Measurements from ENCODE around the gene CDK15. TPM values are rescaled to one million over a fixed set of nuclear protein-coding genes. Genes with fewer than 3 reads are reported as not detected.

Gene CDK15
- total RNA-seq, 1 experiment from 2014 or later, result not detected

GRCh38 chr2:201780674-201781493 is 25.5 kb upstream of the CDK15 start, which contains the start of gene ALS2 (continued):
- TF ChIP-seq YY1 (IDR thresholded peaks at IDR 0.05; ENCODE audit: extremely low read depth, insufficient replicate concordance, low read depth, low read length), result peak; percentile 32
- TF ChIP-seq REST (IDR thresholded peaks at IDR 0.05; ENCODE audit: low read depth), result no peak
- peak; percentile 49; the same call in 1 of the 2 replicates for TF ChIP-seq ZFX (IDR thresholded peaks at IDR 0.05)
- peak; percentile 64; the same call in 1 of the 2 replicates for TF ChIP-seq MAX (IDR thresholded peaks at IDR 0.05)
- peak; percentile 49; the same call in 1 of the 2 replicates for TF ChIP-seq CBX3 (IDR thresholded peaks at IDR 0.05; ENCODE audit: low read depth)
- TF ChIP-seq JUND (IDR thresholded peaks at IDR 0.05), result 0 out of 2 replicates have a peak, but pooled peaks have one; percentile 13
- TF ChIP-seq TCF7L2 (IDR thresholded peaks at IDR 0.05; ENCODE audit: borderline replicate concordance, extremely low read depth, insufficient read depth, insufficient read length), result peak; percentile 88
- TF ChIP-seq CEBPB (IDR thresholded peaks at IDR 0.05; ENCODE audit: low read depth), result 0 out of 2 replicates have a peak, but pooled peaks have one; percentile 26
- TF ChIP-seq POLR2AphosphoS5 (IDR thresholded peaks at IDR 0.05; ENCODE audit: low read depth, low read length), result peak; percentile 94
- no peak; the same call in 1 of the 2 replicates for TF ChIP-seq ELF1 (IDR thresholded peaks at IDR 0.05; ENCODE audit: borderline replicate concordance, low read depth)
- no peak for TF ChIP-seq FOSL1 (IDR thresholded peaks at IDR 0.05; ENCODE audit: low read depth)
- no peak for TF ChIP-seq ATF3 (IDR thresholded peaks at IDR 0.05)

Measured in HCT116 (cell line).